ENCODE measurements around the gene NECTIN2. TPM values are rescaled to one million over a fixed set of nuclear protein-coding genes. Genes with fewer than 3 reads are reported as not detected.
A peak's percentile ranks its signal among the peaks of the same experiment; 100 is the strongest.
"Not testable (repeated sequence)": the region's sequence is repeated elsewhere in the genome, so short reads cannot be mapped to it uniquely, and the experiment has no call there.

NECTIN2 gene
- total RNA-seq, 1 donor from 2014 or later = 108 TPM

DNA sequence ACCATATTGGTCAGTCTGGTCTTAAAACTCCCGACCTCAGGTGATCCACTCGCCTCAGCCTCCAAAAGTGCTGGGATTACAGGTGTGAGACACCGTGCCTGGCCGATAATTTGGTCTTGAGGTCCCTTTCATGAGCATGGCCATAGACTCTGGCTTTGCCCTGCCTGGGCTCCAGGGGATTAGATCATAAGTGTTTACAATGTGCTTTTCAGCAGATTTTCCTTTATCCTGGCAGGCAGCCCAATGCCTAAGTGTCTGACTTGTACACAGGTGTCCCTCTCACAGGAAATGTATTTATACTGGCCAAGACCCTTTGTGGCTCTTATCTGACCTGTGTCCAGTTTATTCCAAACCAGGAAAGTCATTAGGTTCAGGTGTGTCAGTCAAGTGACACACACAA lies 21.3 kb upstream of the NECTIN2 start:
- TF ChIP-seq, protein P1, sequence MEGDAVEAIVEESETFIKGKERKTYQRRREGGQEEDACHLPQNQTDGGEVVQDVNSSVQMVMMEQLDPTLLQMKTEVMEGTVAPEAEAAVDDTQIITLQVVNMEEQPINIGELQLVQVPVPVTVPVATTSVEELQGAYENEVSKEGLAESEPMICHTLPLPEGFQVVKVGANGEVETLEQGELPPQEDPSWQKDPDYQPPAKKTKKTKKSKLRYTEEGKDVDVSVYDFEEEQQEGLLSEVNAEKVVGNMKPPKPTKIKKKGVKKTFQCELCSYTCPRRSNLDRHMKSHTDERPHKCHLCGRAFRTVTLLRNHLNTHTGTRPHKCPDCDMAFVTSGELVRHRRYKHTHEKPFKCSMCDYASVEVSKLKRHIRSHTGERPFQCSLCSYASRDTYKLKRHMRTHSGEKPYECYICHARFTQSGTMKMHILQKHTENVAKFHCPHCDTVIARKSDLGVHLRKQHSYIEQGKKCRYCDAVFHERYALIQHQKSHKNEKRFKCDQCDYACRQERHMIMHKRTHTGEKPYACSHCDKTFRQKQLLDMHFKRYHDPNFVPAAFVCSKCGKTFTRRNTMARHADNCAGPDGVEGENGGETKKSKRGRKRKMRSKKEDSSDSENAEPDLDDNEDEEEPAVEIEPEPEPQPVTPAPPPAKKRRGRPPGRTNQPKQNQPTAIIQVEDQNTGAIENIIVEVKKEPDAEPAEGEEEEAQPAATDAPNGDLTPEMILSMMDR (IDR thresholded peaks at IDR 0.05) = no peak
- DNase-seq (no peak), ATAC-seq (no peak)
- H3K27ac ChIP-seq = no peak overlapping the region
- no peaks in the 10 kb centered on the region for H3K27me3 ChIP-seq
- H3K4me3 ChIP-seq = no peak overlapping the region
- intact Hi-C loops (cut with DNase I) = no loop called here
- no peaks in the 10 kb centered on the region for H3K36me3 ChIP-seq
- H3K4me1 ChIP-seq = peaks cover 12% of the 10 kb centered on the region
- H3K9me3 ChIP-seq = no peaks in the 10 kb centered on the region

DNA sequence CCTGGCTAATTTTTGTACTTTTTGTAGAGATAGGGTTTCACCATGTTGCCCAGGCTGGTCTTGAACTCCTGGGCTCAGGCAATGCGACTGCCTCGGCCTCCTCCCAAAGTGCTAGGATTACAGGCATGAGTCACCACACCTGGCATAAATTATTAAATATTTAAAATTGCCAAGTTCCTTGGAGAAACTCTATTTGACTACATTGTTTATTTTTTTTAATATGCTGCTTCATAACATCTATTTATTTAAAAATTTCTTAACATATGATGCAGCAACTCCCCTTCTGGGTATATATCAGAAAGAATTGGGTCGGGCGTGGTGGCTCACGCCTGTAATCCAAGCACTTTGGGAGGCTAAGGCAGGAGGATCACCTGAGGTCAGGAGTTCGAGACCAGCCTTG lies 13.2 kb upstream of the NECTIN2 start:
- H3K36me3 ChIP-seq; ATAC-seq; H3K4me3 ChIP-seq; intact Hi-C loops (cut with DNase I); H3K9me3 ChIP-seq; DNase-seq; H3K4me1 ChIP-seq; H3K27ac ChIP-seq; H3K27me3 ChIP-seq: not testable (repeated sequence)

DNA sequence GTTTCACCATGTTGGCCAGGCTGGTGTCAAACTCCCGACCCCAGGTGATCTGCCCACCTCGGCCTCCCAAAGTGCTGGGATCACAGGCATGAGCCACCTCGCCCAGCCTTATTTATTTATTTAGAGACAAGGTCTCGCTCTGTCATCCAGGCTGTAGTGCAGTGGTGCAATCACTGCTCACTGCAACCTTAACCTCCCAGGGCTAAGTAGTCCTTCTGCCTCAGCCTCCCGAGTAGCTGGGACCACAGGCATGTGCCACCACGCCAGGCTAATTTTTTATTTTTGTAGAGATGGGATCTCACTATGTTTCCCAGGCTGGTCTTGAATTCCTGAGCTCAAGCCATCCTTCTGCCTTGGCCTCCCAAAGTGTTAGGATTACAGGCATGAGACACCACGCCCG lies 11.7 kb upstream of the NECTIN2 start:
- H3K27ac ChIP-seq; DNase-seq; H3K4me1 ChIP-seq; H3K4me3 ChIP-seq; intact Hi-C loops (cut with DNase I); H3K27me3 ChIP-seq; H3K9me3 ChIP-seq; H3K36me3 ChIP-seq; ATAC-seq: not testable (repeated sequence)

DNA sequence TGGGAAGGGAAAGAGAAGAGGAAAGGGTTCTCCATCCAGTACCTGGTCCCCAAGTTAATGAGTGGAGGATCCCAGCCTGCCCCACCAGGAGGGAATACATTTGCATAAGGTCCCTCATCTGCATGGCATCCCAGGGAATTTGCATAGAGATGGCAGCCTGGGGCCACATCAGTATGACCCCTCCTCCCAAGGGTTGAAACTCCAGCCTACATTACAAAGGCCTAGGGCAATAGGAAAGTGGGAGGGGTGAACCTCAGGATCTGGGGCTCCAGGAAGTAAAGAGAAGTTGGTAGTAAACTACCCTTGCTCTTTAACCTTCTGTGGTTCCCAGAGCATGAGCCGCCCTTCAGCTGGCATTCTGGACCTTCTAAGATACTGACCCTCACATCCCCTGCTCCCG lies 6.8 kb upstream of the NECTIN2 start:
- no peak for DNase-seq
- Histone ChIP-seq H3K36me3 (no peaks in the 10 kb centered on the region), H3K4me1 (no peaks in the 10 kb centered on the region), H3K27me3 (no peaks in the 10 kb centered on the region), H3K4me3 (no peak overlapping the region), H3K9me3 (no peaks in the 10 kb centered on the region), H3K27ac (no peak overlapping the region)
- no peak for ATAC-seq
- TF ChIP-seq, protein P1 (IDR thresholded peaks at IDR 0.05) = no peak
- intact Hi-C loops (cut with DNase I) = no loop called here

DNA sequence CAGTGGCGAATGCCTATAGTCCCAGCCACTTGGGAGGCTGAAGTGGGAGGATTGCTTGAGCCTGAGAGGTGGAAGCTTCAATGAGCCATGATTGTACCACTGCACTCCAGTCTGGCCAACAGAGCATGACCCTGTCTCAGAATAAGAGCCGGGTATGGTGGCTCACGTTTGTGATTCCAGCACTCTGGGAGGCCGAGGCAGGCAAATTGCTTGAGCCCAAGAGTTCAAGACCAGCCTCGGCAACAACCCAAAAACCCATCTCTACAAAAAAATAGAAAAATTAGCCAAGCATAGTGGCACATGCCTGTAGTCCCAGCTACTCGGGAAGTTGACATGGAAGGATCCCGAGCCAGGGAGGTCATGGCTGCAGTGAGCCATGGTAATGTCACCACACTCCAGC lies 5.3 kb upstream of the NECTIN2 start:
- DNase-seq (no peak), ATAC-seq (no peak)
- Histone ChIP-seq H3K4me1 (peaks cover 8% of the 10 kb centered on the region), H3K9me3 (no peaks in the 10 kb centered on the region), H3K4me3 (no peak overlapping the region), H3K36me3 (no peaks in the 10 kb centered on the region), H3K27me3 (no peaks in the 10 kb centered on the region), H3K27ac (no peak overlapping the region)
- TF ChIP-seq, protein P1 (IDR thresholded peaks at IDR 0.05) = no peak
- intact Hi-C loops (cut with DNase I) = loop anchor here (5.0 kb wide), 1 partner anchor 39 kb away; no protein-coding TSS in a partner anchor

DNA sequence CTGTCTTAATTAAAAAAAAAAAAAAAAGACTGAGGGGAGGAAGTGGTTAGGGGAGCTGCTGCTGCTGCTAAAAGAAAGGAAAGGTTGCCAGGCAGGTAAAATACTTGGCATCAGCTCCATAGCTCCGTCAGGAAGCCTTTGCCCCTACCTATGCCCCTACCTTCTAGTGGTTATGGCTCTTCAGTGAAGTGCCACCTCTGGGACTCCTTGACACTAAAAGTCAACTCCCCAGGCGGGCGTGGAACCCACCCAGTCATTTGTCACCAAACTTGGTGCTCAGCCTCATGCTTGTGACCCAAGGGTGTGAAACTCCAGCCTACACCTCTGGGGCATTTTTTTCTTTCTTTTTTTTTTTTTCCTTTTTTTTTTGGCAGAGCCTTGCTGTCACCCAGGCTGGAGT lies 4.9 kb upstream of the NECTIN2 start:
- Histone ChIP-seq H3K27me3 (no peaks in the 10 kb centered on the region), H3K27ac (no peak overlapping the region), H3K36me3 (no peaks in the 10 kb centered on the region), H3K4me1 (peaks cover 8% of the 10 kb centered on the region), H3K9me3 (no peaks in the 10 kb centered on the region), H3K4me3 (no peak overlapping the region)
- TF ChIP-seq, protein P1 (IDR thresholded peaks at IDR 0.05) = no peak
- ATAC-seq (no peak), DNase-seq (peak; percentile 83)
- intact Hi-C loops (cut with DNase I) = loop anchor here (5.0 kb wide), 1 partner anchor 39 kb away; no protein-coding TSS in a partner anchor

DNA sequence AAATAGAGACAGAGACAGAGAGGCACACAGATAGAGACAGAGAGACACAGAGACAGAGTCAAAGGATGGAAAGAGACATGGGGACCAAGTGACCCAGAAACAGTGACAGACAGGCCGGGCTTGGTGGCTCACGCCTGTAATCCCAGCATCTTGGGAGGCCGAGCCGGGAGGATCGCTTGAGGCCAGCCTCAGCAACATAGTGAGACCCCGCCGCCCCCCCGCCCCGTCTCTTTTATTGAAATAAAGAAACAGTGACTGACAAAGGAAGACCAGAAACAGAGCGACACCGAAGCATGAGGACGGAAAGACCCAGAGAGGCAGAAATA lies 848 bp upstream of the NECTIN2 start:
- Histone ChIP-seq H3K4me3 (peak overlapping the region; percentile 55), H3K4me1 (peaks cover 25% of the 10 kb centered on the region), H3K27ac (peak overlapping the region; percentile 51), H3K27me3 (no peaks in the 10 kb centered on the region), H3K9me3 (no peaks in the 10 kb centered on the region), H3K36me3 (no peaks in the 10 kb centered on the region)
- TF ChIP-seq, protein P1 (IDR thresholded peaks at IDR 0.05) = no peak
- peak; percentile 76 for DNase-seq
- ATAC-seq = no peak
- intact Hi-C loops (cut with DNase I) = no loop called here
